Activated naive CD4-positive, alpha-beta T cell treated with anti-CD3 and anti-CD28 coated beads, Interleukin-2, amount 10 ng/mL, durations not matched to agents 7 days and 5 days (primary cell): ENCODE measurements around the gene GADD45G.

ENCODE experiments used
- CTCF ChIA-PET: fragments of 350-600 bp; sonication (Branson Sonifier 250); formaldehyde crosslinking; loops from one replicate; lab custom pipeline; 2021; ENCODE audit warnings: antibody characterized with exemption; lab: Charles Lee
- DNase-seq: peaks from one replicate; pipeline ENCODE4 v3.0.0-alpha.2; 2020
- H3K27ac Mint-ChIP-seq: one replicate; pipeline ENCODE4 v1.8.0; 2021; ENCODE audit warnings: mild to moderate bottlenecking, moderate library complexity, mixed read lengths
- H3K27me3 Mint-ChIP-seq: one replicate; pipeline ENCODE4 v1.8.0; 2021; ENCODE audit warnings: mild to moderate bottlenecking, mixed read lengths
- H3K36me3 Mint-ChIP-seq: one replicate; pipeline ENCODE4 v1.8.0; 2021; ENCODE audit warnings: mixed read lengths
- H3K4me1 Mint-ChIP-seq: one replicate; pipeline ENCODE4 v1.8.0; 2021; ENCODE audit warnings: mixed read lengths
- H3K4me3 Mint-ChIP-seq: one replicate; pipeline ENCODE4 v1.8.0; 2021; ENCODE audit warnings: mild to moderate bottlenecking, moderate library complexity, mixed read lengths
- H3K9me3 Mint-ChIP-seq: one replicate; pipeline ENCODE4 v1.8.0; 2021; ENCODE audit warnings: mixed read lengths

Gene GADD45G

GRCh38 chr9:89622933-89623861, 18.4 kb downstream of the GADD45G start:
- CTCF ChIA-PET = interaction anchor here (0.9 kb wide), 1 partner anchor 20 kb away, joined by 3 read pairs; no protein-coding TSS in a partner anchor
- no peak overlapping the region for H3K4me3 Mint-ChIP-seq

GRCh38 chr9:89623925-89624420, 19.2 kb downstream of the GADD45G start:
- H3K4me3 Mint-ChIP-seq = no peak overlapping the region
- H3K27me3 Mint-ChIP-seq = peaks cover 83% of the 10 kb centered on the region
- CTCF ChIA-PET = interaction anchor here (0.7 to 0.9 kb wide), 2 partner anchors 20 to 120 kb away, joined by 3 read pairs; no protein-coding TSS in a partner anchor
- H3K9me3 Mint-ChIP-seq = no peaks in the 10 kb centered on the region
- no peak overlapping the region for H3K27ac Mint-ChIP-seq
- H3K4me1 Mint-ChIP-seq = no peaks in the 10 kb centered on the region
- no peaks in the 10 kb centered on the region for H3K36me3 Mint-ChIP-seq
- no peak for DNase-seq

More at GRCh38 chr9:89622933-89623861, 18.4 kb downstream of the GADD45G start:
- no peaks in the 10 kb centered on the region for H3K36me3 Mint-ChIP-seq
- no peak overlapping the region for H3K27ac Mint-ChIP-seq
- no peaks in the 10 kb centered on the region for H3K4me1 Mint-ChIP-seq
- no peaks in the 10 kb centered on the region for H3K9me3 Mint-ChIP-seq
- no peak for DNase-seq
- H3K27me3 Mint-ChIP-seq = peaks cover 82% of the 10 kb centered on the region

GRCh38 chr9:89625721-89626687, 21.2 kb downstream of the GADD45G start:
- no peaks in the 10 kb centered on the region for H3K4me1 Mint-ChIP-seq
- CTCF ChIA-PET = no interaction called here
- H3K4me3 Mint-ChIP-seq = no peak overlapping the region
- H3K27me3 Mint-ChIP-seq = peaks cover 79% of the 10 kb centered on the region
- H3K36me3 Mint-ChIP-seq = no peaks in the 10 kb centered on the region
- no peak for DNase-seq
- H3K9me3 Mint-ChIP-seq = no peaks in the 10 kb centered on the region
- no peak overlapping the region for H3K27ac Mint-ChIP-seq

- CTCF ChIA-PET = no interaction called here
- no peak overlapping the region for H3K4me3 Mint-ChIP-seq
Observed at GRCh38 chr9:89626741-89627265, 22.0 kb downstream of the GADD45G start.

GRCh38 chr9:89628601-89629000, 23.8 kb downstream of the GADD45G start:
- Mint-ChIP-seq H3K27me3 (peaks cover 79% of the 10 kb centered on the region), H3K4me3 (no peak overlapping the region), H3K27ac (no peak overlapping the region), H3K4me1 (no peaks in the 10 kb centered on the region), H3K9me3 (no peaks in the 10 kb centered on the region), H3K36me3 (no peaks in the 10 kb centered on the region)
- DNase-seq = no peak
- CTCF ChIA-PET = no interaction called here

More at GRCh38 chr9:89626741-89627265, 22.0 kb downstream of the GADD45G start:
- Mint-ChIP-seq H3K9me3 (no peaks in the 10 kb centered on the region), H3K27ac (no peak overlapping the region), H3K27me3 (peaks cover 80% of the 10 kb centered on the region), H3K4me1 (no peaks in the 10 kb centered on the region), H3K36me3 (no peaks in the 10 kb centered on the region)
- no peak for DNase-seq

GRCh38 chr9:89629081-89629976, 24.5 kb downstream of the GADD45G start:
- Mint-ChIP-seq H3K4me3 (no peak overlapping the region), H3K4me1 (no peaks in the 10 kb centered on the region), H3K9me3 (no peaks in the 10 kb centered on the region), H3K27ac (no peak overlapping the region), H3K36me3 (no peaks in the 10 kb centered on the region), H3K27me3 (peaks cover 79% of the 10 kb centered on the region)
- CTCF ChIA-PET = no interaction called here
- no peak for DNase-seq

- DNase-seq = no peak
- CTCF ChIA-PET = no interaction called here
- Mint-ChIP-seq H3K9me3 (no peaks in the 10 kb centered on the region), H3K4me3 (no peak overlapping the region), H3K36me3 (no peaks in the 10 kb centered on the region), H3K27me3 (peaks cover 76% of the 10 kb centered on the region), H3K27ac (no peak overlapping the region), H3K4me1 (no peaks in the 10 kb centered on the region)
Observed at GRCh38 chr9:89630508-89630907, 25.7 kb downstream of the GADD45G start.

GRCh38 chr9:89631384-89631783, 26.6 kb downstream of the GADD45G start:
- peaks cover 78% of the 10 kb centered on the region for H3K27me3 Mint-ChIP-seq
- H3K27ac Mint-ChIP-seq = no peak overlapping the region
- no peak overlapping the region for H3K4me3 Mint-ChIP-seq
- H3K9me3 Mint-ChIP-seq = no peaks in the 10 kb centered on the region
- CTCF ChIA-PET = no interaction called here
- no peaks in the 10 kb centered on the region for H3K36me3 Mint-ChIP-seq
- DNase-seq = no peak
- H3K4me1 Mint-ChIP-seq = no peaks in the 10 kb centered on the region

GRCh38 chr9:89632192-89632733, 27.5 kb downstream of the GADD45G start:
- no peak for DNase-seq
- Mint-ChIP-seq H3K27ac (no peak overlapping the region), H3K4me3 (no peak overlapping the region), H3K27me3 (peaks cover 74% of the 10 kb centered on the region), H3K9me3 (no peaks in the 10 kb centered on the region), H3K4me1 (no peaks in the 10 kb centered on the region), H3K36me3 (no peaks in the 10 kb centered on the region)
- CTCF ChIA-PET = no interaction called here

- Mint-ChIP-seq H3K4me3 (no peak overlapping the region), H3K36me3 (no peaks in the 10 kb centered on the region), H3K9me3 (no peaks in the 10 kb centered on the region), H3K27me3 (peaks cover 74% of the 10 kb centered on the region), H3K27ac (no peak overlapping the region), H3K4me1 (no peaks in the 10 kb centered on the region)
- DNase-seq = no peak
- CTCF ChIA-PET = no interaction called here
Observed at GRCh38 chr9:89632736-89633135, 27.9 kb downstream of the GADD45G start.

GRCh38 chr9:89633404-89633803, 28.6 kb downstream of the GADD45G start:
- Mint-ChIP-seq H3K36me3 (no peaks in the 10 kb centered on the region), H3K9me3 (no peaks in the 10 kb centered on the region), H3K27ac (no peak overlapping the region), H3K4me1 (no peaks in the 10 kb centered on the region), H3K4me3 (no peak overlapping the region), H3K27me3 (peaks cover 74% of the 10 kb centered on the region)
- DNase-seq = no peak
- CTCF ChIA-PET = interaction anchor here (1.6 kb wide), 1 partner anchor 30 kb away, joined by 3 read pairs; no protein-coding TSS in a partner anchor

GRCh38 chr9:89633920-89634319, 29.1 kb downstream of the GADD45G start:
- H3K27ac Mint-ChIP-seq = no peak overlapping the region
- no peaks in the 10 kb centered on the region for H3K4me1 Mint-ChIP-seq
- no peak overlapping the region for H3K4me3 Mint-ChIP-seq
- H3K36me3 Mint-ChIP-seq = no peaks in the 10 kb centered on the region
- H3K27me3 Mint-ChIP-seq = peaks cover 74% of the 10 kb centered on the region
- H3K9me3 Mint-ChIP-seq = no peaks in the 10 kb centered on the region
- no peak for DNase-seq
- CTCF ChIA-PET = interaction anchor here (1.6 kb wide), 1 partner anchor 31 kb away, joined by 3 read pairs; no protein-coding TSS in a partner anchor
